Esophagus muscularis mucosa (tissue), 4 donors: Measurements from ENCODE around the gene DUS1L. TPM values are rescaled to one million over a fixed set of nuclear protein-coding genes. Genes with fewer than 3 reads are reported as not detected.

Experiments
- DNase-seq: peaks from one replicate; pipeline ENCODE4 v3.0.0-alpha.2; 2017; ENCODE audit errors: extremely low spot score
- H3K27ac ChIP-seq, 4 donors: fragments of 200-600 bp; sonication (generic); replicated peaks in 1 of 4; 1 replicate in 3 of 4; 2 replicates in 1 of 4; pipeline ENCODE4 v1.5.1; 2016 to 2019; ENCODE audit warnings: mild to moderate bottlenecking in 1 of 4
- H3K27me3 ChIP-seq, 4 donors: fragments of 200-600 bp; sonication (generic); one replicate each; pipeline versions ENCODE4 v1.5.1 to v1.6.0; 2016 to 2019
- H3K36me3 ChIP-seq, 4 donors: fragments of 200-600 bp; sonication (generic); one replicate each; pipeline ENCODE4 v1.5.1; 2016 to 2019
- H3K4me1 ChIP-seq, 4 donors: fragments of 200-600 bp; sonication (generic); one replicate each; pipeline ENCODE4 v1.5.1; 2016 to 2019
- H3K4me3 ChIP-seq, 4 donors: fragments of 200-600 bp; sonication (generic); 1 replicate in 2 of 4; 2 replicates in 2 of 4; pipeline ENCODE4 v1.5.1; 2016 to 2019; ENCODE audit warnings: mild to moderate bottlenecking in 4 of 4, moderate library complexity in 1 of 4
- H3K9me3 ChIP-seq, 4 donors: fragments of 200-600 bp; sonication (generic); 1 replicate in 3 of 4; 2 replicates in 1 of 4; pipeline ENCODE4 v1.5.1; 2016 to 2019
- CTCF ChIP-seq, 3 experiments: fragments of 200-600 bp in 2 of 3; fragments of 450-650 bp in 1 of 3; sonication (generic) in 2 of 3; IDR thresholded peaks; one replicate each; pipeline ENCODE4 v1.5.1; 2017 to 2019; ENCODE audit warnings: antibody characterized with exemption in 3 of 3, mild to moderate bottlenecking in 2 of 3, moderate library complexity in 1 of 3
- EP300 ChIP-seq: sonication (generic); formaldehyde crosslinking; IDR thresholded peaks from one replicate; pipeline ENCODE4 v1.6.1; 2017; ENCODE audit warnings: antibody characterized with exemption
- POLR2A ChIP-seq: fragments of 450-650 bp; IDR thresholded peaks from one replicate; pipeline ENCODE4 v1.6.1; 2017; ENCODE audit warnings: antibody characterized with exemption, moderate library complexity, mild to moderate bottlenecking, low read depth
- POLR2AphosphoS5 ChIP-seq, 2 donors: sonication (generic); formaldehyde crosslinking; IDR thresholded peaks; one replicate each; pipeline ENCODE4 v1.6.1; 2017; ENCODE audit warnings: antibody characterized with exemption in 2 of 2
- WGBS: methylation state at CpG from one replicate; pipeline ENCODE4 v1.1.5; 2018; 5-methylcytosine and 5-hydroxymethylcytosine counted together
- intact Hi-C: fragments of 100-400 bp; cut with DNase I; formaldehyde crosslinking; loops from one replicate; pipeline ENCODE4 v1.15.1; 2023
- total RNA-seq, 4 donors: library from RNA; depleted of rRNA; stranded (reverse); fragments of >200 nt; gene quantifications; one replicate each; pipeline versions ENCODE4 v1.1.0 to v1.2.1, GENCODE V29; 2016

Gene DUS1L
- total RNA-seq, 4 donors from 2014 or later = 42.2 to 77.1 (median 52.6) TPM

- 91% methylated on average over 14 of the region's 28 CpGs for WGBS
- H3K27me3 ChIP-seq = no peaks in the 10 kb centered on the region
- no peak overlapping the region for H3K4me3 ChIP-seq
- no peaks in the 10 kb centered on the region for H3K9me3 ChIP-seq
- intact Hi-C loops = no loop called here
- no peak overlapping the region for H3K27ac ChIP-seq
- peaks cover 14 to 33% (median 21%) of the 10 kb centered on the region in 4 donors for H3K4me1 ChIP-seq
- peaks cover 50 to 80% (median 79%) of the 10 kb centered on the region in 4 donors for H3K36me3 ChIP-seq
- no peak for DNase-seq
- TF ChIP-seq POLR2AphosphoS5 (IDR thresholded peaks at IDR 0.05) (no peak), POLR2A (no peak), CTCF (IDR thresholded peaks at IDR 0.05) (no peak), EP300 (no peak)
These were observed 9.5 kb downstream of the DUS1L start for GRCh38 chr17:82055965-82056728.

- 83% methylated on average over 18 of the region's 26 CpGs for WGBS
These were observed 10.3 kb downstream of the DUS1L start for GRCh38 chr17:82055023-82055964.

GRCh38 chr17:82054351-82055022, 11.1 kb downstream of the DUS1L start:
- Histone ChIP-seq H3K9me3 (no peaks in the 10 kb centered on the region), H3K27me3 (no peaks in the 10 kb centered on the region), H3K4me3 (no peak overlapping the region), H3K36me3 (peaks cover 46 to 74% (median 69%) of the 10 kb centered on the region in 4 donors), H3K4me1 (peaks cover 24 to 49% (median 38%) of the 10 kb centered on the region in 4 donors), H3K27ac (no peak overlapping the region)
- intact Hi-C loops = no loop called here
- TF ChIP-seq POLR2AphosphoS5 (IDR thresholded peaks at IDR 0.05) (no peak), EP300 (no peak), CTCF (IDR thresholded peaks at IDR 0.05) (no peak), POLR2A (no peak)
- 84% methylated on average over 23 of the region's 38 CpGs for WGBS
- DNase-seq = no peak

More at GRCh38 chr17:82055023-82055964, 10.3 kb downstream of the DUS1L start:
- Histone ChIP-seq H3K4me3 (no peak overlapping the region), H3K27me3 (no peaks in the 10 kb centered on the region), H3K36me3 (peaks cover 48 to 74% (median 70%) of the 10 kb centered on the region in 4 donors), H3K27ac (no peak overlapping the region), H3K9me3 (no peaks in the 10 kb centered on the region), H3K4me1 (peaks cover 21 to 41% (median 30%) of the 10 kb centered on the region in 4 donors)
- TF ChIP-seq CTCF (IDR thresholded peaks at IDR 0.05) (no peak), POLR2A (no peak), EP300 (no peak), POLR2AphosphoS5 (IDR thresholded peaks at IDR 0.05) (no peak)
- DNase-seq = no peak
- intact Hi-C loops = no loop called here

- Histone ChIP-seq H3K4me3 (peak overlapping the region in 1 of 4 donors; percentile 88), H3K9me3 (no peaks in the 10 kb centered on the region), H3K36me3 (peaks cover 42 to 74% (median 69%) of the 10 kb centered on the region in 4 donors), H3K4me1 (peaks cover 24 to 57% (median 43%) of the 10 kb centered on the region in 4 donors), H3K27me3 (no peaks in the 10 kb centered on the region), H3K27ac (no peak overlapping the region)
- intact Hi-C loops = no loop called here
- TF ChIP-seq CTCF (IDR thresholded peaks at IDR 0.05) (no peak), EP300 (no peak), POLR2A (no peak), POLR2AphosphoS5 (IDR thresholded peaks at IDR 0.05) (no peak)
- DNase-seq = no peak
- WGBS = 77% methylated on average over 8 of the region's 28 CpGs
These were observed 11.9 kb downstream of the DUS1L start for GRCh38 chr17:82053556-82054263.
